Fibroblast of skin of left biceps (primary cell): ENCODE results near the gene RBM33.
"Not testable (repeated sequence)": the region's sequence is repeated elsewhere in the genome, so short reads cannot be mapped to it uniquely, and the experiment has no call there.

Source experiments
- DNase-seq, 2 experiments: peaks; one replicate each; pipeline ENCODE4 v3.0.0-alpha.2; 2013; ENCODE audit warnings: low read depth in 2 of 2

Gene RBM33, protein sequence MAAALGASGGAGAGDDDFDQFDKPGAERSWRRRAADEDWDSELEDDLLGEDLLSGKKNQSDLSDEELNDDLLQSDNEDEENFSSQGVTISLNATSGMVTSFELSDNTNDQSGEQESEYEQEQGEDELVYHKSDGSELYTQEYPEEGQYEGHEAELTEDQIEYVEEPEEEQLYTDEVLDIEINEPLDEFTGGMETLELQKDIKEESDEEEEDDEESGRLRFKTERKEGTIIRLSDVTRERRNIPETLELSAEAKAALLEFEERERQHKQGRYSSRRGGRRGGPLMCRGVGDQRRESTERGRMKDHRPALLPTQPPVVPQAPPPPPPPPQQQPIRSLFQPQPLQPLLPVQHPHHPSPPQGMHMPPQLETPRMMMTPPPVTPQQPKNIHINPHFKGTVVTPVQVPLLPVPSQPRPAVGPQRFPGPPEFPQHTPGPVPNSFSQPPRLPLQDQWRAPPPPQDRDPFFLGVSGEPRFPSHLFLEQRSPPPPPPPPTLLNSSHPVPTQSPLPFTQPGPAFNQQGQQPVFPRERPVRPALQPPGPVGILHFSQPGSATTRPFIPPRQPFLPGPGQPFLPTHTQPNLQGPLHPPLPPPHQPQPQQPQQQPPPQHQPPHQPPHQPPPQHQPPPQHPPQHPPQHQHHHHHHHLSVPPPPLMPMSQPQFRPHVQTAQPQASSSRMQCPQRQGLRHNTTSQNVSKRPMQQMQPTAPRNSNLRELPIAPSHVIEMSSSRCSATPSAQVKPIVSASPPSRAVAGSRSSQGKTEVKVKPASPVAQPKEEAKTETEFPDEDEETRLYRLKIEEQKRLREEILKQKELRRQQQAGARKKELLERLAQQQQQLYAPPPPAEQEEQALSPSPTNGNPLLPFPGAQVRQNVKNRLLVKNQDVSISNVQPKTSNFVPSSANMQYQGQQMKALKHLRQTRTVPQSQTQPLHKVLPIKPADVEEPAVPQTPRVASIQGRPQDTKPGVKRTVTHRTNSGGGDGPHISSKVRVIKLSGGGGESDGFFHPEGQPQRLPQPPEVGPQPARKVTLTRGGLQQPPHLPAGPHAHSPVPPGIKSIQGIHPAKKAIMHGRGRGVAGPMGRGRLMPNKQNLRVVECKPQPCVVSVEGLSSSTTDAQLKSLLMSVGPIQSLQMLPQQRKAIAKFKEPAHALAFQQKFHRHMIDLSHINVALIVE

GRCh38 chr7:155644178-155644970, at the start of gene RBM33:
Gene RBM33 (plus strand): TSS chr7:155644661. CDS start chr7:155644877, 216 bp downstream.
- DNase-seq = peak in 1 of 2 experiments; percentile 47

- no peak for DNase-seq
These were observed 49.5 kb upstream of the RBM33 start for GRCh38 chr7:155594961-155595366.

DNA sequence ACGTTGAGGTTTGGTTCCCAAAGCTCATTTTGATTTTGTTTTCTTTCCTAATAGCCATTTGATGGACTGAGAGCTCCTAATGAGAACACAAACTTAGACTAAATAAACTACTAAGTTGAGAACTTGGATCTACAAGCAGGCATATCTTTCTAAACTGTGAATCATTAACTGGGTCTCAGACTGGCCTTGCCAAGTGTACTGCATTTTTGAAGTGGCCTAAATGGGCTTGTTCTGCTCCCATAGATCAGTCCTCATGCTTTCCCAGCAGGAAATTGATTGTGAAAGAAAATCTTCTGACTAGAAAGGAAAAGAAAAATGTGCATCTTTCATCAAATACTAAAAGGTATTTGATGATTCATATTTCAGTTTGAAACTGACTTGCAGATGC, 46.7 kb upstream of the RBM33 start:
- DNase-seq = no peak

DNA sequence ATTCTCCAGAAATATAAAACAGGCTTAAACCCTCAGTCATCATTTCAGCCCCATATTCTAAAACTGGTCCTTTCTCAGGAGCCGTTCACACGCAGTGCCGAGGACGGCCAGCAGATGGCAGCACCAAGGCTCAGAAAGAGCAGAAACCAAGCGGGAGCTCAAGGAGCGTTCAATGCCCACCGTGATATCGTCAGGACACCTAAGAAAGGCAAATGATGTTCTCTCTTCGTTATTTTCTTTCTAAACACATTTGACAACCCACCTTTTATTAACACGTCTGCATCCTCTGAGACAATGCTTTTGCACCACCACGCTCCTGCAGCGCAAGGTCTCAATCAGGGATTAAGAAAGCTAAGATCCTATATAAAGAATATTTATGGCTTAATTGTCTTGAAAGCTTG, 45.7 kb upstream of the RBM33 start:
- DNase-seq = peak in 1 of 2 experiments; percentile 15

DNA sequence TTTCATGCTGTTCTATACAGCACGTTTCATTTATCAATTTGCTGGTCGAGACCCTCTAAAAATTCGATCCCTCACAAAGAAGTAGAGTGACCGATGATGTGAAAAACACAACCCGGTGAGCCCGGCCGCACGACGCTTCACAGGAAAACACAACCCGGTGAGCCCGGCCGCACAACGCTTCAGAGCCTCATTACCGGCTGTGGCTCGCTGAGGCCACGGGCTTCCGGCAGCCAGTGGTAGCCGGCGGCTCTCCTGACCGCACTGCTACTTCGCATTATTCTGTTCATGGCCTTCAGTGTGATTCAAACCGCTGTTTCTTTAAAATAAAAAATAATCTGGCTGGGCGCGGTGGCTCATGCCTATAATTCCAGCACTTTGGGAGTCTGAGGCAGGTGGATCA, 42.3 kb upstream of the RBM33 start:
- DNase-seq = no peak

- DNase-seq = no peak
These were observed 41.7 kb upstream of the RBM33 start for GRCh38 chr7:155602750-155603149.

- DNase-seq = no peak
These were observed 41.1 kb upstream of the RBM33 start for GRCh38 chr7:155603205-155603857.

DNA sequence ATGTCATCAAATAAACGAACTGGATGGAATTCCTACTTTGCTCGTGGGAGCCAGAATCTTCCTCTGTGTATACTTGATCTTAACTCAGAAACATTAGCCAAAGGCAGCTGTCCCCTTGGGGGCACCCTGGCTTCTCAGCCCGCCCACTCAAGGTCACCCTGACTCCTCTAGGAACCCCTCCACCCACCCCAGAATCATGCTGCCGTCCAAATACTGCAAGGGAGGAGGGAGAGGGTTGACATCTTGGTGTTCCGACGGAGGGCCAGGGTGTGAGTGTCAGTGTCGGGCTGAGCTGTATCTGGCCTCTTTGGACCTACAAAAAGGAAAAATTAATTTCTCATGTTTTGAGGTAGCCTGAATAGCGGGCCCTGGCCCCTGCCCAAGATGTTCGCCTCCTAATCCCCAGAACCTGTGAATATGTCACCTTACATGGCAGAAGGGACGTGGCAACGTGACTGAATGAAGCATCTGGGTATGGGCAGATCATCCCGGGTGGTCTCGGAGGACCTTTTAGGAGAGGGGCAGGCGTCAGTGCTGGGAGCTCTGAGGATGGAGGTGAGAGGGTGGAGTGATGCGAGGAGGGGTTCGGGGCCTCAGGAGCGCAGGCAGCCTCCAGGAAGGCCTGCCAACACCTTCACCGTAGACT, 40.5 kb upstream of the RBM33 start:
- no peak for DNase-seq

- DNase-seq = no peak
These were observed 39.9 kb upstream of the RBM33 start for GRCh38 chr7:155604504-155604997.

GRCh38 chr7:155609185-155609584, 35.3 kb upstream of the RBM33 start:
- DNase-seq = no peak

GRCh38 chr7:155610633-155611193, 33.7 kb upstream of the RBM33 start:
- no peak for DNase-seq

GRCh38 chr7:155611808-155612447, 32.5 kb upstream of the RBM33 start:
- DNase-seq = no peak

GRCh38 chr7:155612658-155613057, 31.8 kb upstream of the RBM33 start:
- no peak for DNase-seq

DNA sequence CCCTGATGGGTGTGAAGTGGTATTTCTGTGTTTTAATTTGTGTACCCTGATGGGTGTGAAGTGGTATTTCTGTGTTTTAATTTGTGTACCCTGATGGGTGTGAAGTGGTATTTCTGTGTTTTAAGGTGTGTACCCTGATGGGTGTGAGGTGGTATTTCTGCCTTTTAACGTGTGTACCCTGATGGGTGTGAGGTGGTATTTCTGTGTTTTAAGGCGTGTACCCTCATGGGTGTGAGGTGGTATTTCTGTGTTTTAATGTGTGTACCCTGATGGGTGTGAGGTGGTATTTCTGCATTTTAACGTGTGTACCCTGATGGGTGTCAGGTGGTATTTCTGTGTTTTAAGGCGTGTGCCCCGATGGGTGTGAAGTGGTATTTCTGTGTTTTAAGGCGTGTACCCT, 29.4 kb upstream of the RBM33 start:
- DNase-seq = not testable (repeated sequence)

- no peak for DNase-seq
These were observed 25.5 kb upstream of the RBM33 start for GRCh38 chr7:155618708-155619633.

DNA sequence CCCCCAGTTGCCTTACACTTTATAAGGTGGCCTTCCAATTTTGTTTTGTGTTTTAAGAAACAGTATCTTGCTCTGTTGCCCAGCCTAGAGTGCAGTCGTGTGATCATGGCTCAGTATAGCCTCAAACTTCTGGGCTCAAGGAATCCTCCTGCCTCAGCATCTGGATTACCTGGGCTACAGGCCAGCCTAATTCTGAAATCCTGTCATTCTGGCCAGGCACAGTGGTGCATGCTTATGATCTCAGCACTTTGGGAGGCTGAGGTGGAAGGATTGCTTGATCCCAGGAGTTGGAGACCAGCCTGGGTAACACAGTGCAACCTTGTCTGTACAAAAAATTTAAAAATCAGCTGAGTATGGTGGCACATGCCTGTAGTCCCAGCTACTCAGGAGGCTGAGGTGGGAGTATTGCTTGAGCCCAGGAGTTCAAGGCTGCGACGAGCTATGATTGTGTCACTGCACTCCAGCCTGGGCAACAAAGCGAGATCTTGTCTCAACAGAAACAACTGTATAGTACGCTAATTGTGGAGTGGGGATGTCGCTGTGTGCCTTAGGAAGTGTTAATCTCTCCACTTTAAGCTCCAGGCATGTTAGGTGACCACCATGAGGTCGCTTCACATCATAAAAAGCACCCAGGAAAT, 24.7 kb upstream of the RBM33 start:
- DNase-seq = no peak

DNA sequence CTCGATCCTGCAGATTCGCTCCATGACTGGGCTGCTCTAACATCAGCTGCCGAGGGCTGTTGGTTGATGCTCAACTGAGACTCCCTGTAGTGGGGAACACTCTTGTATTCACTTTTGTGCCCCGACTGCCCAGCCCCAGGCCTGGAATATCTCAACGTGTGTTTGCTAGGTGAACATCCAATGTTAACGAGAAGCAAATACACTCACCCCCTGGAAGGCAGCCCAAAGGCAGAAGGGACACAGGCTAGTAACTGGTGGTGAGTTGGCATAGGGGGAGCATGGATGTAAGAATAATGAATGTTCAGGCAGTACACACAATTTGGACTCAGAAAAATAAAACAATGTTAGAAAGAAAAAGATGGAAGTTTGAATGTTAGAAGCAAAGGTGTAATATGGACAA, 24.0 kb upstream of the RBM33 start:
- no peak for DNase-seq
